ENCODE data around the gene RPP21. TPM values are rescaled to one million over a fixed set of nuclear protein-coding genes. Genes with fewer than 3 reads are reported as not detected.

RPP21 gene
- 76.2 and 114 TPM in 2 replicates for polyA plus RNA-seq

DNA sequence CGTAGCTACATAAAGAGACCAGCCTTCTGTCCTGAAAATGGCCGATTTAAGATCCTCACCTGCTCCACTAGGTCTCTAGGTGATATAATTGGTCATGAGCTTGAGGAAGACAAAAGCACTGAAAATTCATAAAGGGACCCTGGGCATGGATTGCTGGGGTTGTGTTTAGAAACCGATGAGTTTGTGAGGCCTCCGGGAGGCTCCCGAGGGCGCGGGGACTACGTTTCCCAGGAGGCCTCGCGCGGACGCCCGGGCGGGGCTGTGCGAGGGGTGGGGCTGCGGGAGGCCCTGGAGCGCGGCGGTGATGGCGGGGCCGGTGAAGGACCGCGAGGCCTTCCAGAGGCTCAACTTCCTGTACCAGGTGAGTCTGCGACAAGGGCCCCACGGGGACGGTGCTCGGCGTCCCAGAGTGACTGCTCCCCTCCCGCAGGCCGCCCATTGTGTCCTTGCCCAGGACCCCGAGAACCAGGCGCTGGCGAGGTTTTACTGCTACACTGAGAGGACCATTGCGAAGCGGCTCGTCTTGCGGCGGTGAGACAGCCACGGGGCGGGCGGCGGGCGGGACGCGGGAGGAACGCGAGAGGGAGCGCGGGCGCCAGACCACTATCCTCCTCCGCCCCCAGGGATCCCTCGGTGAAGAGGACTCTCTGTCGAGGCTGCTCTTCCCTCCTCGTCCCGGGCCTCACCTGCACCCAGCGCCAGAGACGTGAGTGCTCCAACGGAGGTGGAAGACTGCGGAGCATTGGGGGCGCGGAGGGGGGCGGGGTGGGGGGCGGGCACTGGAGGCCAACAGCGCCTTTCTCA lies at the start of gene RPP21:
TSS of gene RPP21 (plus strand) at position 289 of the 804 bp plus-strand sequence. CDS start at position 305, 16 bp downstream.

DNA sequence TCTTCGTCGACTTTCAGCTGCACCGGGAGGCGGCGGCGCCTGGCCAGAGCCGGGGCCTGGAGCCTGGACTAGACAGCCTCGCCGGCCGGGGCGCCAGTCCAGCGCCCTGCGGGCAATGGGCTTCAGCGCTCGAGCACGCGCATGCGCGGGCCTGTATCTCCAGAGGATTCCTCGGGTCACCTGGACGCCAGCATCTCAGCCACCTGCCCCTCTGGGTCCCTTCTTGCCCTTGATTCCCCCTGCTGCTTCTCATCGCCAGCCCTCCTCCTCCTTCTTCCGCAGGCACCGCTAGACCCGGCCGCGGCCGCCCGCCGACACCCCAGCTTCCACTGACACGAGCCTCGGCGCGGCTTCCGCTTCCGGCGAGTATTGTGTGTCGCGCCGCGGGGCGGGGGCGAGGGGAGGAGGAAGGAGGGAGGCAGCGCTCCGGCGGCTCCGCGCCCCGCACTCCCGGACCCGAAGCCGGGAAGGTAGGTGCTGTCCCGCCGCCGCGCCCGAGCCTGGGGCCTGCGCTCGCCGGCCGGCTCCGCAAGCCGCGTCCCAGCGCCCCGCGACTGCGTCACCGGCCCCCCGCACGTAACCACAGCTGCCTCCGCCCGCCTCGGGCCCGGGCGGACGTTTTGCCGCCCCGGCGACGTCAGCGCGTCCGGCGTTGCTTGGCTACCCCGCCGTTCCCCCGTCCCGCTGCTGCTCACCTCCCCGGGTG lies 18.3 kb upstream of the RPP21 start, which contains the start of gene TRIM39:
TSS of gene TRIM39 (plus strand) at position 402 of the 706 bp plus-strand sequence. CDS start 2,391 bp downstream, outside the sequence.

Other genes starting within 250 kb of the RPP21 start
- gene TRIM31, start 232.1 kb upstream of the RPP21 start, polyA plus RNA-seq: not detected in 2 replicates
- not detected in 2 replicates for gene TRIM40, start 209.0 kb upstream of the RPP21 start, polyA plus RNA-seq
- gene TRIM10, start 183.9 kb upstream of the RPP21 start, polyA plus RNA-seq: not detected in 2 replicates
- not detected in 2 replicates for gene TRIM15, start 181.6 kb upstream of the RPP21 start, polyA plus RNA-seq
- gene TRIM26, start 131.8 kb upstream of the RPP21 start, polyA plus RNA-seq: 3.3 and 7.5 TPM in 2 replicates
- gene TRIM39, start 18.2 kb upstream of the RPP21 start, polyA plus RNA-seq: 1.7 and 2.1 TPM in 2 replicates
- gene HLA-E, start 144.4 kb downstream of the RPP21 start, polyA plus RNA-seq: 1.2 and 1.7 TPM in 2 replicates
- 7.4 and 8.5 TPM in 2 replicates for gene GNL1, start 211.3 kb downstream of the RPP21 start, polyA plus RNA-seq
- gene PRR3, start 212.1 kb downstream of the RPP21 start, polyA plus RNA-seq: 5.1 and 9.6 TPM in 2 replicates
- 82.3 and 83.9 TPM in 2 replicates for gene ABCF1, start 226.3 kb downstream of the RPP21 start, polyA plus RNA-seq

All from Purkinje cell (primary cell).